Stomach (tissue), 9 donors: ENCODE measurements around the gene PLXNB2. TPM values are rescaled to one million over a fixed set of nuclear protein-coding genes. Genes with fewer than 3 reads are reported as not detected.

Source experiments
- DNase-seq, 2 donors: peaks; one replicate each; pipeline versions ENCODE4 v3.0.0 to v3.0.0-alpha.2; 2013 to 2019
- H3K27ac ChIP-seq, 5 donors: fragments of 200-600 bp in 4 of 5; sonication (generic) in 4 of 5; one replicate each; pipeline ENCODE4 v1.5.1; 2013 to 2019; ENCODE audit warnings: mild to moderate bottlenecking in 1 of 5, moderate library complexity in 1 of 5
- H3K27me3 ChIP-seq, 3 donors: fragments of 200-600 bp; sonication (generic); one replicate each; pipeline ENCODE4 v1.5.1; 2017 to 2019; ENCODE audit warnings: mixed run types in 1 of 3
- H3K36me3 ChIP-seq, 4 donors: fragments of 200-600 bp; sonication (generic); 1 replicate in 3 of 4; 2 replicates in 1 of 4; pipeline ENCODE4 v1.5.1; 2016 to 2019
- H3K4me1 ChIP-seq, 4 donors: fragments of 200-600 bp; sonication (generic); one replicate each; pipeline ENCODE4 v1.5.1; 2016 to 2019
- H3K4me3 ChIP-seq, 4 donors: fragments of 200-600 bp; sonication (generic) in 3 of 4; one replicate each; pipeline ENCODE4 v1.5.1; 2016 to 2019; ENCODE audit warnings: mild to moderate bottlenecking in 1 of 4
- H3K9me3 ChIP-seq, 4 donors: fragments of 200-600 bp; sonication (generic); one replicate each; pipeline ENCODE4 v1.5.1; 2016 to 2019
- EP300 ChIP-seq: sonication (generic); formaldehyde crosslinking; IDR thresholded peaks from one replicate; pipeline ENCODE4 v1.6.1; 2017; ENCODE audit warnings: antibody characterized with exemption
- POLR2A ChIP-seq, 4 donors: fragments of 450-650 bp; IDR thresholded peaks; one replicate each; pipeline ENCODE4 v1.6.1; 2016; ENCODE audit warnings: antibody characterized with exemption in 4 of 4, control low read depth in 2 of 4, mild to moderate bottlenecking in 1 of 4, moderate library complexity in 1 of 4
- POLR2AphosphoS5 ChIP-seq, 3 donors: sonication (generic); formaldehyde crosslinking; IDR thresholded peaks; one replicate each; pipeline ENCODE4 v1.6.1; 2016; ENCODE audit warnings: antibody characterized with exemption in 3 of 3
- WGBS, 5 donors: extraction: QIAGEN DNeasy Blood & Tissue Kit in 3 of 5; methylation state at CpG; one replicate each; pipeline versions ENCODE4 v1.1.5 to v1.1.7; 2013 to 2018; 5-methylcytosine and 5-hydroxymethylcytosine counted together
- intact Hi-C: fragments of 100-400 bp; cut with DNase I; formaldehyde crosslinking; loops from one replicate; pipeline ENCODE4 v1.15.1; 2023; ENCODE audit warnings: low total_unique reads
- polyA plus RNA-seq, 3 donors: library from polyadenylated mRNA; stranded (reverse); fragments of 200-250 nt; gene quantifications; one replicate each; pipeline ENCODE4 v1.2.3, GENCODE V29; 2013
- total RNA-seq, 5 donors: library from RNA; depleted of rRNA; stranded (reverse); fragments of >200 nt; gene quantifications; one replicate each; pipeline versions ENCODE4 v1.1.0 to v1.2.3, GENCODE V29; 2014 to 2016
- TF ChIP-seq, protein P1 (sequence below), 7 experiments: fragments of 450-650 bp in 4 of 7; fragments of 200-600 bp in 3 of 7; sonication (generic) in 3 of 7; IDR thresholded peaks; one replicate each; pipeline ENCODE4 v1.5.1; 2016 to 2019; ENCODE audit warnings: antibody characterized with exemption in 7 of 7, control low read depth in 2 of 7, mild to moderate bottlenecking in 1 of 7
- donor health status: healthy with polysubstance abuse.
- donor health status: Bipolar disorder and iron deficiency.
- donor health status: healthy.

The PLXNB2 gene
- total and polyA plus RNA-seq, 8 donors, result 50.3 to 648 (median 269) TPM

DNA sequence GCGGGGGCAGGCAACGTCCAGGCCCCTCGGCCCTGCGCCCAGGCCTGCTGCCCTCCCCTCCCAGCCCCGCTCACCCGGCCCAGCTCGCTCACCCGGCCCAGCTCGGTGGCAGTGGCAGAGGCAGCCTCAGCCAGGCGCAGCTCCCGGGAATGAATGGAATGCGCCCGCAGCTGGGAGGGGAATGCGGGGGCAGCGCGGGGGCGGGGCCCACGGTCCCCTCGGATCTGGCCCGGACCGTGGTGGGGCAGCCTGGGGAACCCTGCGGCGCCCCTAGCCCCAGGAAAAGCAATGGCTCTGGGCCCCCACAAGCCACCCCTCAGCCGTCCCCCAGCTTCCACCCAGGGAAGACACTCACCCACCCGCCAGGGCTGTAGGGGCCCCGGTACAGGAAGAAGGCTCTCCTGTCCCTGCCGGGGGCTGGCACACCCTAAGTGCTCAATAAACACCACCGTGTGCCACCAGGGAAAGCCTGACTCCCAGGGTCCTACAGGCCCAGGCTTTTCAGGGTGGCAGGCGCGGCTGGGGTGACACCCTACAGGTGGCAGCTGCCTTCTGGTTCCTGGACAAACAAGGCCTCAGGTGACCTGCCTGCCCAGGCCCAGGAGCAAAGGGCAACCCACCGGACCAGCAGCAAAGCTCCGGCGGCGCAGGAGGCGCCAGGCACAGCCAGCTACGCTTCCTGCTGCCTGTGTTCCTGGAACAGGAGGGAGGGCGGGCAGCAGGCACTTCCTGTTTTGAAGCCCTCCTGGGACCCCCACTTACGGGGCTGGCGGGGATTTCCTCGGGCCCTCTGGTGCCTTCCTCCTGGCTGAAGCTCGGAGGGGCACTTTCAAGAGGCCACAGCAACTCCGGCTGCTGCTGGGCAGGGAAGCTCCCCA, 13.8 kb downstream of the PLXNB2 start:
- TF ChIP-seq POLR2AphosphoS5 (IDR thresholded peaks at IDR 0.05), result peak; percentile 20 to 94 (median 93)
- peak in 1 of 4 donors; percentile 34 for TF ChIP-seq POLR2A (IDR thresholded peaks at IDR 0.05)
- no peak for TF ChIP-seq EP300
- intact Hi-C loops, result no loop called here
- H3K36me3 ChIP-seq, result peaks cover 20 to 31% (median 26%) of the 10 kb centered on the region in 4 donors
- DNase-seq, result peak; percentile 90 to 94
- H3K9me3 ChIP-seq, result no peaks in the 10 kb centered on the region
- peaks cover 90 to 100% (median 99%) of the 10 kb centered on the region in 4 donors for H3K4me1 ChIP-seq
- H3K4me3 ChIP-seq, result peak overlapping the region; percentile 27 to 45 (median 38)
- WGBS, 5 donors, result 7 to 14% (median 9%) methylated on average over 27 to 42 of the region's 42 CpGs
- peak overlapping the region; percentile 94 to 96 (median 95) for H3K27ac ChIP-seq
- peaks cover 0 to 6% (median 0%) of the 10 kb centered on the region in 3 donors for H3K27me3 ChIP-seq

DNA sequence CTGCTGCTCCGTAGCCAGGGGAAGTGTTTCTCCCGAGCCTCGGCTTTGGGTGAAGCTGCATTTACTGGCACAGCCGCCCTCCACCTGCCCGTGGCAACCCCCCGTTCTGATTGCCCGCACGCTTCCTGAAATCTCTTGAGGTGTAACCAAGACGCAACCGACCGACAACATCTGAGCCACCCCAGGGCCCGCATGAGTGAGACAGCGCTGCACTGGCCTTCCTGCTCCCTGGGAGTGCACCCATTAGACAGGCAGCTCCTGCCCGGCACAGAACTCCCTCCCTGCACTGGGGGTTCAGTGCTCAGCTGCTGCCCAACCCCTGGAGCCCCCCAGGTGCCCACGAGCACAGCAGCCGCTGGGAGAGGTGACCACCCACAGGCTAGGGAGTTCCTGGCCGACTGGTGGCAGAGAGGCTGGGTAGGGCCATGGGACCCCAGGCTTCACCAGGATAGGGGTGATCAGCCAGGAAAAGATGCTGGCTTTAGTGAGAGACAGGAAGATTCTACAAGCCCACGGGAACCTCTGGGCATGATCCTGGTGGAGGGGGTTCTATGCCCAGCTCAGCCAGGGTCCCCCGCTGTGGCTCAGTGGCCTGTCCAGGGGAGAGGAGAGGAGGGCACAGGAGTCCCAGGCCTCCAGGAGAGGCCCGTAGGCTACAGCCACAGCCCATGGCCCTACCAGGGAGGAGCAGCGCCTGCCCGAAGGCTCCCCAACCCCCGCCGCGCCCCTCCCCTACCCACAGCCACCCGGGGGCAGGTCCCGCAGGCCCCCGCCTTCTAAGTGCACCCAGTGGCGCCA, 14.6 kb downstream of the PLXNB2 start:
- DNase-seq, result no peak
- H3K27ac ChIP-seq, result peak overlapping the region; percentile 94 to 96 (median 95)
- no peaks in the 10 kb centered on the region for H3K9me3 ChIP-seq
- H3K4me1 ChIP-seq, result peaks cover 82 to 100% (median 97%) of the 10 kb centered on the region in 4 donors
- TF ChIP-seq POLR2AphosphoS5 (IDR thresholded peaks at IDR 0.05) (no peak), POLR2A (IDR thresholded peaks at IDR 0.05) (no peak), EP300 (no peak)
- TF ChIP-seq, protein P1, sequence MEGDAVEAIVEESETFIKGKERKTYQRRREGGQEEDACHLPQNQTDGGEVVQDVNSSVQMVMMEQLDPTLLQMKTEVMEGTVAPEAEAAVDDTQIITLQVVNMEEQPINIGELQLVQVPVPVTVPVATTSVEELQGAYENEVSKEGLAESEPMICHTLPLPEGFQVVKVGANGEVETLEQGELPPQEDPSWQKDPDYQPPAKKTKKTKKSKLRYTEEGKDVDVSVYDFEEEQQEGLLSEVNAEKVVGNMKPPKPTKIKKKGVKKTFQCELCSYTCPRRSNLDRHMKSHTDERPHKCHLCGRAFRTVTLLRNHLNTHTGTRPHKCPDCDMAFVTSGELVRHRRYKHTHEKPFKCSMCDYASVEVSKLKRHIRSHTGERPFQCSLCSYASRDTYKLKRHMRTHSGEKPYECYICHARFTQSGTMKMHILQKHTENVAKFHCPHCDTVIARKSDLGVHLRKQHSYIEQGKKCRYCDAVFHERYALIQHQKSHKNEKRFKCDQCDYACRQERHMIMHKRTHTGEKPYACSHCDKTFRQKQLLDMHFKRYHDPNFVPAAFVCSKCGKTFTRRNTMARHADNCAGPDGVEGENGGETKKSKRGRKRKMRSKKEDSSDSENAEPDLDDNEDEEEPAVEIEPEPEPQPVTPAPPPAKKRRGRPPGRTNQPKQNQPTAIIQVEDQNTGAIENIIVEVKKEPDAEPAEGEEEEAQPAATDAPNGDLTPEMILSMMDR (IDR thresholded peaks at IDR 0.05), result no peak
- H3K4me3 ChIP-seq, result peak overlapping the region; percentile 27 to 45 (median 38)
- whole genome bisulfite sequencing, 5 donors, result 14 to 27% (median 24%) methylated on average over 19 to 29 of the region's 29 CpGs
- peaks cover 0 to 6% (median 0%) of the 10 kb centered on the region in 3 donors for H3K27me3 ChIP-seq
- H3K36me3 ChIP-seq, result peaks cover 28 to 40% (median 34%) of the 10 kb centered on the region in 4 donors
- intact Hi-C loops, result no loop called here

DNA sequence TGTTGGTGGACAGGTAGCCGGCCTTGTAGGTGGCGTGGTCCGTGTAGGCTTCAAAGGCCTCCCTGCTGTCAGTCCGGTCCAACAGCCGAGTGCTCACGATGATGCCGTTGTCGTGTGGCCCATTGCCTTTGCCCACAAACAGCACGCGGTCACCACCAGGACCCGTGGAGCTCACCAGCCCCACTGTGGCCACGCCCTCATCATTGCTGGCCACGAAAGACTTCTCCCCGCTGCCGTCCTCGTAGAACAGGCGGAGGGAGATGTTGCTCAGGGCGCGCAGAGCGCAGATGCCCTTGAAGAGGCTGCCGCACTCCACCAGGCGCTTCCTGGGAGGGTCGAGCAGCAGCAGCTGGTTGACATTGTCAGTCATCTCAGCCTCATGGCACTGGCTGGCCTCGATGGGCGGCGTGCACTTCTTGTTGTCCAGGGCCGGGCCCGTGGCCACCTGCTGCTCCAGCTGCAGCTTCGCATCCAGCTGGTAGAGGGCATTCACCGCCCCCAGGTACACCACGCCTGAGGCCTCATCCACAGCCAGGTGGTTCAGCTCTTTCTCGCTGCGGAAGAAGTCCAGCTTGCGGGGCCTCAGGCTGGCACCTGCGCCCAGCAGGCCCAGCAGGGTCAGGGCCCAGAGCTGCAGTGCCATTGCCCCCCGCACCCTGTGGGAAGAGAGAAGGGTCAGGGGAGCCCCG, 17.4 kb downstream of the PLXNB2 start:
- TF ChIP-seq POLR2A (IDR thresholded peaks at IDR 0.05), result no peak
- TF ChIP-seq, protein P1 (IDR thresholded peaks at IDR 0.05), result no peak
- TF ChIP-seq EP300, result no peak
- TF ChIP-seq POLR2AphosphoS5 (IDR thresholded peaks at IDR 0.05), result no peak
- Histone ChIP-seq H3K27me3 (peaks cover 0 to 6% (median 0%) of the 10 kb centered on the region in 3 donors), H3K9me3 (no peaks in the 10 kb centered on the region), H3K4me1 (peaks cover 78 to 94% (median 90%) of the 10 kb centered on the region in 4 donors), H3K4me3 (no peak overlapping the region), H3K36me3 (peaks cover 50 to 64% (median 58%) of the 10 kb centered on the region in 4 donors), H3K27ac (peak overlapping the region; percentile 94 to 96 (median 95))
- intact Hi-C loops, result no loop called here
- WGBS, 5 donors, result 62 to 75% (median 72%) methylated on average over 24 to 37 of the region's 37 CpGs
- no peak for DNase-seq

DNA sequence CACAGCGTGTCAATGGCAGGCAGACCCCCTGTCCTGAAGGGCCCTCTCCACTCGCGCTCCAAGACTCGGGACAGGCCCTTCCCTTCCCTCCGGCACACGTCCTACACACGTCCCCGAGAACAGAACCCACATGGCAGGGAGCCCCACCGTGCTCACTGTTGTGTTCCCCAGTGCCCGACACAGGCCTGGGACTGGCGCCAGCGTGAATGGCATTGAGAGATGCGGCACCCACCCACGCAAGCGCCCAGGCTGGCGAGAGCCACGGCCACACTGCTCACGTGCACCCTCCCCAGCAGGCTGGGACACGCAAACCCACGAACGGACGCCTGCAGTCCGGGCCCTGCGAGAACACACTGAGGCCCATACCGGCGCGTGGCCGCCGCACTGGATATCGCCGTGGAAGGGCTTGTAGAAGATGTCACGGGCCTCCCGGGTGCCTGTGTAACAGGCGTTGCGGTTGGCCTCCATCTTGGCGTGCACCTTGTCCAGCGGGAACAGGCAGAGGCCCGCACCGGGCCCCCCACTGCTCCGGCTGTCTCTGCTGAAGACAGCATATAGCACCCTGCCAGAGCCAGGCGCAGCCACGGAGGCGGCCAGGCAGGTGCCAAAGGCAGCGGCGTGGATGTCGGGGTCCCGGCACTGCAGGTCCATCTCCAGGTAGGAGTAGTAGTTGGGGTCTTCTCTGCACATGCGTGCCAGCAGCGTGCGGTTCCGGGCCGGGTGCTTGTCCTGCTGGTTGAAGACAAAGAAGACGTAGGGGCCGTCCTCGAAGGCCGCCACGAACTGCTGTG, 18.1 kb downstream of the PLXNB2 start:
- Histone ChIP-seq H3K36me3 (peaks cover 56 to 71% (median 64%) of the 10 kb centered on the region in 4 donors), H3K27me3 (peaks cover 0 to 6% (median 0%) of the 10 kb centered on the region in 3 donors), H3K27ac (peak overlapping the region; percentile 87 to 95 (median 95)), H3K9me3 (no peaks in the 10 kb centered on the region), H3K4me3 (no peak overlapping the region), H3K4me1 (peaks cover 75 to 93% (median 88%) of the 10 kb centered on the region in 4 donors)
- no peak for DNase-seq
- intact Hi-C loops, result no loop called here
- TF ChIP-seq EP300 (no peak), POLR2A (IDR thresholded peaks at IDR 0.05) (no peak), POLR2AphosphoS5 (IDR thresholded peaks at IDR 0.05) (no peak)
- TF ChIP-seq, protein P1 (IDR thresholded peaks at IDR 0.05), result no peak
- 77 to 89% (median 85%) methylated on average over 33 to 57 of the region's 57 CpGs for WGBS, 5 donors
